ENCODE measurements around the gene GOLGA8R.
"Not testable (repeated sequence)": the region's sequence is repeated elsewhere in the genome, so short reads cannot be mapped to it uniquely, and the experiment has no call there.

GOLGA8R gene

GRCh38 chr15:30374862-30375261 lies 39.2 kb downstream of the GOLGA8R start:
- not testable (repeated sequence) for H3K9me3 Mint-ChIP-seq; H3K27ac Mint-ChIP-seq; H3K4me1 Mint-ChIP-seq; H3K36me3 Mint-ChIP-seq; H3K4me3 Mint-ChIP-seq; DNase-seq (ENCODE audit: low spot score in 2 of 2)
- ATAC-seq: peak; percentile 6

- not testable (repeated sequence) for ATAC-seq; DNase-seq (ENCODE audit: low spot score in 2 of 2); H3K4me1 Mint-ChIP-seq; H3K9me3 Mint-ChIP-seq; H3K27ac Mint-ChIP-seq; H3K4me3 Mint-ChIP-seq; H3K36me3 Mint-ChIP-seq
Measured at GRCh38 chr15:30368271-30368670, 45.8 kb downstream of the GOLGA8R start.

DNA sequence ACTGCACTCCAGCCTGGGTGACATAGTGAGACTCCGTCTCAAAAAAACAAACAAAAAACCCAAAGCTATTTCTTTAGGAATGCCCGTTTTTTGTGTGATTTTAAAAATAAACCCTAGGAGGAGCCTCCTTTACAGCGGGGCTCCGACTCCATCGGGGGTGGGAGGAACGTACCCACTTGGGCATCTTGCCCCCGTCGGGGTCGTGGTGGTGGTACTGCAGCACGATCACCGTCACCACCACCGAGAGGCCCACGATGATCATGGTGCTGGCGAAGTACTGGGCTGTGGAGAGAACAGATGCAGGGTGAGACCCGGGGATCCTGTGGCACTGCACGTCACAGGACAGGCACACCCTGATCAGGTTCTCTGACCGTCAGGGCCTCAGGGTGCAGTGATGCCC lies 46.8 kb downstream of the GOLGA8R start:
- H3K4me1 Mint-ChIP-seq; H3K27ac Mint-ChIP-seq; H3K9me3 Mint-ChIP-seq; H3K36me3 Mint-ChIP-seq; DNase-seq (ENCODE audit: low spot score in 2 of 2); ATAC-seq; H3K4me3 Mint-ChIP-seq: not testable (repeated sequence)

DNA sequence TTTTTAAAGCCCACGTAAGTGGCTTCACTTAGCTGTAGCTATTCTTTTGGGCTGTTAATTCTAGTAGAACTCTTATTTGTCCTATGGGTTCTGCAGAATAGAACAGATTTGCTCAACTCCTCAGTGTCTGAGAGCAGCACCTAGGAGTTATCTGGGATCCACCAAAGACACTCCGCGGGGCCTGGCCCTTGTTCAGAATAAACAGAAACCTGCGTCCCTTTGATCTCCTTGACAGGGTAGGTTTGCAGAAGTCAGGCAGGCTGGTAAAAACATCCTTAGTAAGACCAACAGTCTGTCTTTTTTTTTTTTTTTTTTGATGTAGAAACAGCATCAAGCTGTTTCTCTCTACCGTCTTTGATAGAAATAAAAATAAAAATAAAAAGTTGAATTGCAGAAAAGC lies 52.7 kb downstream of the GOLGA8R start:
- ATAC-seq; H3K9me3 Mint-ChIP-seq; H3K27ac Mint-ChIP-seq; DNase-seq (ENCODE audit: low spot score in 2 of 2); H3K4me1 Mint-ChIP-seq; H3K4me3 Mint-ChIP-seq; H3K36me3 Mint-ChIP-seq: not testable (repeated sequence)

GRCh38 chr15:30360990-30361389 lies 53.1 kb downstream of the GOLGA8R start:
- H3K36me3 Mint-ChIP-seq; H3K27ac Mint-ChIP-seq; DNase-seq (ENCODE audit: low spot score in 2 of 2); H3K4me1 Mint-ChIP-seq; H3K9me3 Mint-ChIP-seq; H3K4me3 Mint-ChIP-seq: not testable (repeated sequence)
- peak; percentile 16 for ATAC-seq

- not testable (repeated sequence) for DNase-seq (ENCODE audit: low spot score in 2 of 2); H3K4me1 Mint-ChIP-seq; H3K27ac Mint-ChIP-seq; ATAC-seq; H3K9me3 Mint-ChIP-seq; H3K4me3 Mint-ChIP-seq; H3K36me3 Mint-ChIP-seq
Measured at GRCh38 chr15:30355043-30355442, 59.0 kb downstream of the GOLGA8R start.

All from stimulated activated effector memory CD8-positive, alpha-beta T cell treated with anti-CD3 and anti-CD28 coated beads, Interleukin-12 subunit alpha, Interleukin-12 subunit beta, amount 100 ng/mL, for 72 hours (primary cell).